ENCODE measurements around the gene COL24A1.

- TF ChIP-seq CTCF (IDR thresholded peaks at IDR 0.05) (peak in 4 of 6 experiments; percentile 10 to 45 (median 26)), POLR2A (IDR thresholded peaks at IDR 0.05) (no peak), EP300 (IDR thresholded peaks at IDR 0.05) (no peak), POLR2AphosphoS5 (IDR thresholded peaks at IDR 0.05) (no peak)
These were observed 463.8 kb downstream of the COL24A1 start for GRCh38 chr1:85692730-85693314.

All from upper lobe of left lung (tissue), 4 donors.